Activated CD4-positive, alpha-beta T cell treated with anti-CD3 and anti-CD28 coated beads, Interleukin-2, amount 50 U/mL, for 4 hours (primary cell): ENCODE measurements around the gene RHOBTB3.
A peak's percentile ranks its signal among the peaks of the same experiment; 100 is the strongest.

Experiments used
- DNase-seq, 2 experiments: peaks; one replicate each; pipeline ENCODE4 v3.0.0-alpha.2; 2020

RHOBTB3 gene

GRCh38 chr5:95713960-95714710 lies 17.0 kb upstream of the RHOBTB3 start:
- DNase-seq: no peak

DNA sequence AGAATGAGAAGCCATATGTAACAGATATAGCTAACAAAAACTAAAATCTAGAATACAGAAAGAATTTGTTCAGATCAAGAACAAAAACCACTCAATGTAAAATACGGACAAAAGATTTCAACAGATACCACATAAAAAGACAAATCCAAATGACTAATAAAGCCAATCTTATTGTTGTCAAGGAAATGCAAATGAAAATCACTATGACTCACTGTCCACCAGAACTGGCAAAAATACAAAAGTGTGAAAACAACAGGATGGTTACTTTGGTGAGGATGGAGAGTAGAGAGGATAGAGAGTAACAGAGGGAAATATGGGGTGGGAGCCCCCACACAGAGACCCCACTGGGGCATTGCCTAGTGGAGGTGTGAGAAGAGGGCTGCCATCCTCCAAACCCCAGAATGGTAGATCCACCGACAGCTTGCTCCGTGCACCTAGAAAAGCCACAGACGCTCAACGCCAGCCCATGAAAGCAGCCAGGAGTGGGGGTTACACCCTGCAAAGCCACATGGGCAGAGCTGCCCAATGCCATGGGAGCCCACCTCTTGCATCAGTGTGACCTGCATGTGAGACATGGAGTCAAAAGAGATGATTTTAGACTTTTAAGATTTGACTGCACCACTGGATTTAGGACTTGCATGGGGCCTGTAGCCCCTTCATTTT lies 15.2 kb upstream of the RHOBTB3 start:
- DNase-seq: no peak

GRCh38 chr5:95717439-95717838 lies 13.7 kb upstream of the RHOBTB3 start:
- DNase-seq: no peak

GRCh38 chr5:95718203-95718602 lies 12.9 kb upstream of the RHOBTB3 start:
- DNase-seq: no peak

GRCh38 chr5:95718738-95719137 lies 12.4 kb upstream of the RHOBTB3 start:
- DNase-seq: no peak

DNA sequence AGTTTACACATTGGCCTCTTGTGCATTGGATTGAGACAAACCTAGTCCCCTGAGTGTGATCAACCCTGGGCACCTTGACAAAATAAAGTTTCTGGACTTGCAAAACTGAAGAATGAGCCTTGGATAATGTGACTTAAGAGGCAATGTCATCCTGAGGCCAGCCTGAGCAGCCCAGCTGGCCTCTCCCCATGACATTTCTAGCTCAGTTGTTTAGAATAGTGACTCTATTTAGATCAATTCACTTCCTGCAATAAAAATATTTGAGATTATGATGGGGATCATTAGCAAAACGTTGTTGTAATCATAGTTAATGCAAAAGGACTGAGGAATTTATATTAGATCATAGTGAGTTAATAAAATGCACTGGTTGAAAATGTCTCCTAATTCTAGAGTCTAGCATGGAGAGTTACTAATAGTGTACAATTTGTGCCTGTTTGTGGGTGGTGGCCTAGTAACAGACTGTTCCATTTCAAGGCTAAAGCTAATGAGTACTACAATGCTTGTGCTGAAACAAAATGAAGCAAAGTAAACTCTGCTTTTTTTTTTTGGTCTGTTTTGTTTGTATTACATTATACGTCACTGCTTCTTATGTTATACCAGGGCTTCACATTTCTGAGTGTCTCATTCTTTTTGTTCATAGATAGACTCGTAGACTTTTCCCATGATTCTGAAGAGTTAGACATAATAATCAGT lies 10.9 kb upstream of the RHOBTB3 start:
- no peak for DNase-seq

DNA sequence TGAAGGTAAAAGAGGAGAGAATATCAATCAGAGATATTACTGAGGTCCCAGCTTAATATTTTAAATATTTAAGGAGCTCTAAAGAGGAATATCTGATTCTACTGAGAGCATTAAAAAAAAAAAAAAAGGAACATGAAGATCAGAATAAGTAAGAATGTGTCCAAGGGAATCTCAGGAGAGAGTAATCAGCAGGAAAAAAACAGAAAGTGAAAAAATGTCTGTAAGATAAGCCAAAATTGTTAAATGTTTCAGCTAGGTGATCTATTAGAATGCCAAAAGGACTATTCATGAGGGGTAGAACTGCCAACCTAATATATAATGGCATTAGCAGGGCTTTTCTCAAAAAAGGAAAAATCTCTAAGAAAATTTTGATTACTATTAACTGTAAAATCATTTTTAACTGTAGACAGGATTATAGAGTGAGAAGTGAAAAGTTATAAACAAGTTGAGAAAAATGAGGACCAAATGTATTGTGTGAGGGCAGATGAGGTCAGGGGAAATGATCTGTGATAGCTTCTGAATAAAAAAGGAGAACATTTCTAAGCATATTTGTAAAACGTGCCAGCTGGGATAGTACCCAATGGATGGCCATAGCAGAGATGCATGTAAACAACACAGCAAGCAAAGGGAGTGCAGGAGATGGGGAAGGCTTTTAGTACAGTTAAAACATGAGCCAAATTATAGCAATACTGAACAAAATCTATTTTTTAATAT lies 9.4 kb upstream of the RHOBTB3 start:
- no peak for DNase-seq

GRCh38 chr5:95723632-95724369 lies 7.3 kb upstream of the RHOBTB3 start:
- no peak for DNase-seq

- DNase-seq: no peak
These were observed 5.9 kb upstream of the RHOBTB3 start for GRCh38 chr5:95725071-95725820.

- DNase-seq: no peak
These were observed 5.0 kb upstream of the RHOBTB3 start for GRCh38 chr5:95725937-95726810.

GRCh38 chr5:95726811-95727763 lies 4.0 kb upstream of the RHOBTB3 start:
- DNase-seq: no peak

GRCh38 chr5:95727764-95728191 lies 3.4 kb upstream of the RHOBTB3 start:
- DNase-seq: no peak

- DNase-seq: no peak
These were observed 2.5 kb upstream of the RHOBTB3 start for GRCh38 chr5:95728494-95729114.

DNA sequence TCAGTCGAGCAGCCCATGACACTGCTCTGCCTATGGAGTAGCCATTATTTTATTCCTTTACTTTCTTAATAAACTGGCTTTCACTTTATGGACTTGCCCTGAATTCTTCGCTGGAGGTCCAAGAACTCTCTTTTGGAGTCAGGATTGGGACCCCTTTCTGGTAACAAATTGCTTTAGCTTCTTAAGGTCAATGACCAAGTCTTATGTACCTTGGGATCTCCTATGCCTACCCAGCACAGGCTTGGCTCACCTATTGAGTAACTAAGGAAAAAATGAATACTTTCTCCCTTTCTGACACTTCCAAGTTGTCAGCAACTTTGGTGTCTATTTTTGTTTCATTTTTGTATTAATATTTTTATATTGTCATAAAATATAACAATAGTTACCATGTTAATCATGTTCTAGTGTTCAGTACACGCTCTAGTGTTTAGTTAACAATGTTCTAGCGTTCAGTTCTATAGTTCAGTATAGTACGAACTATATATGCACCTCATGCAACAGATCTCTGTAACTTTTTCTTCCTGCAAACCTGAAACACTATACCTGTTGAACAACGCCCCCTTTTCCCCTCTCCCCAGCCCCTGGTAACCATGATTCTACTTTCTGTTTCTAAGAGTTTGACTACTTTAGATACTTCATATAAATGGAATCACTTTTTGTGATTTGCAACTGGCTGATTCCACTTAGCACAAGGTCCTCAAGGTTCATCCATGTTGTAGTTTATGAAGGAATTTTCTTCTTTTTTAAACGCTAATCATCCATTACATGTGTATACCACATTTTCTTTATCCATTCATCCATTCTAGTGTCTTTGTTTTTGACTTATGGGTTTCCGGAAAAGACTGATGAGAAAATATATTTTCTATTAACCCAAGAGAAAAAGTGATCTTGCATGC lies 1.8 kb upstream of the RHOBTB3 start:
- DNase-seq: no peak

GRCh38 chr5:95730011-95730700 lies 980 bp upstream of the RHOBTB3 start:
- DNase-seq: no peak

GRCh38 chr5:95731571-95732554 lies 727 bp downstream of the RHOBTB3 start:
- DNase-seq: peak in 1 of 2 experiments; percentile 12
